Measurements from ENCODE around the gene SLC7A14. TPM values are rescaled to one million over a fixed set of nuclear protein-coding genes. Genes with fewer than 3 reads are reported as not detected.
A peak's percentile ranks its signal among the peaks of the same experiment; 100 is the strongest.

Gene SLC7A14
- polyA plus RNA-seq, 4 donors: 1.8 to 2.6 (median 2.4) TPM

DNA sequence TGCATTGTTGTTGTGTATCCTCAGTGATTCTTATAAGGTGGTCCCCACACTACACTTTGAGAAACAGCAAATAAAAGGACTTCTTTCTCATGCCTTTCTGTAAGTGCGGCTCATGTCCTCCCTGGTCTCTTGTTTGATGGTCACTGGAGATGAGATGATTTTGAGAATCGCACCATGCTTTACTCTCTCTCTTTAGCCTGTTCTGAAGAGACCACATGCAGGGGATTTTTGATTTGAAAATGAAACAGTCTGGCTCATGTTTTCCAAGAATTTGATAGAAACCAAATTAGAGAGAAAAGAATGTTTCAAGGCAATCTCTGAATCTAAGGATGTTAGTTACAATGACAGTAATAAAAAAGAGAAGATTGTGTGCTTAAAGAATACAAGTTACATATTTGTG, 149.2 kb downstream of the SLC7A14 start:
- DNase-seq (ENCODE audit: low read depth in 4 of 4, low spot score in 3 of 4): no peak

DNA sequence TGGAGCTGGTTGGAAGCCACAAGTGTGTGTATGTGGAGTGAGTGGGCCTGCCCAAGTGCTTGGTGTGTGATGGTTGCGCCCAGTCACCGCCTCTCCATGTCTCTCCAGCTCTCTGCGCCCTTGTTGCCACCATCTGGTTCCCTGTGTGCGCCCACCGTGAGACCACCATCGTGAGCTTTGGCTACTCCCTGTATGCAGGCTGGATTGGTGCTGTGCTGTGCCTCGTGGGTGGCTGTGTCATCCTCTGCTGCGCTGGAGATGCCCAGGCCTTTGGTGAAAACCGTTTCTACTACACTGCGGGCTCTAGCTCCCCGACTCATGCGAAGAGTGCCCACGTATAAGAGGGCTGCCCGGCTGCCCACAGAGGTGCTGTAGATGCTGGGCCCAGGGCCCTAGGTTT, 153.5 kb downstream of the SLC7A14 start:
- no peak for DNase-seq (ENCODE audit: low read depth in 4 of 4, low spot score in 3 of 4)

DNA sequence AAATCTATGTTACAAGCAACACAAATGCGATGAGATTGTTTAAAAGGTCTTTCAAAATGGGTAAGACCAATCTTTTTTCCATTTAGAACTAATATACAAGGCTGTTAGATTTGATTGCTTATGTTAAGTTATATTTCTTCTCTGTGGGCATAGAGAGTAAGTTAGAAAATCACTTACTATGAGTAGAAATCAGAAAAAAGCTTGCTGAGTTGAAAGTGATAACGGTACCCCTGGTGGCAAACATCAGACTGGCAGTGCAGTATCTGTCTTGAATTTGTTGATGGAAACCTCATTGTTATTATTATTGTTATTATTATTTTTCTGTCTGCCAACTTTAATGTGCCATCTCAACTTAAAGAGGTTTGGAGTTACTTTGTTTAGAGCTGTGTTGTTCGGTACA, 154.8 kb downstream of the SLC7A14 start:
- no peak for DNase-seq (ENCODE audit: low read depth in 4 of 4, low spot score in 3 of 4)

DNA sequence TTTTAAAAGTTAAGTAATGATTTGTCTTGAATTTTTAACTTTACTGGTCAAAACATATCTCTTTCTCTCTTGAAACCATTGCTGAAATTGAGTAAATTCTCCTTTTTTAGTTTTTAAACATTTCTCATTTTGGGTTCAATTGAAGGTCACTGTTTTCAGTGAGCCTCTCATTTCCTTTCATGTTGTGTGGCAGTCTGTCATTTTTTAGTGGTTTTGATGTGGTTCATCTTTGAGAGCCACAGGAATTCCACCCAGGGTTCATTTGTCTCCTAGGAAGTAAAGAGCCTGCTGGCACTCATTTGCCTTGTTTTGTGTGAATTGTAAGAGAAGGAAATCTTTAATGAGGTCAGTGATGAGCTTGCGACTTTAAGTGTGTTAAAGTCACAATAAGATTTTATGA, 156.8 kb downstream of the SLC7A14 start:
- DNase-seq (ENCODE audit: low read depth in 4 of 4, low spot score in 3 of 4): no peak

DNA sequence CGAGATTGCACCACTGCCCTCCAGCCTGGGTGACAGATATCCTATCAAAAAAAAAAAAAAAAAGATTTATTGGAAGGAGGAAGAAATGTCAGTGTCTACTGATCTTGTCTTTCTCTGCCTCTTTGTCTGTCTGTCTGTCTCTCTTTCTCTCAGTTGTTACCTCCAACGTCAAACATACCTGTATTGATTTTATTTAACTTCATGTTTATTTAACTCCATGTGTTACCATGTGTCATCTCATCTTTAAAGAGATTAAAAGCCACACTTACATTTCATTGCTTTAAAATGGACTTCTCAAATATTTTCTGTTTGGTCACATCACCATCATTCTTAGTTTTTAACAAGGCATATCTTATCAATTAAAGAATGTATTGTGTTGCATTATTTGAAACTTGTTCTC, 157.8 kb downstream of the SLC7A14 start:
- DNase-seq (ENCODE audit: low read depth in 4 of 4, low spot score in 3 of 4): no peak

DNA sequence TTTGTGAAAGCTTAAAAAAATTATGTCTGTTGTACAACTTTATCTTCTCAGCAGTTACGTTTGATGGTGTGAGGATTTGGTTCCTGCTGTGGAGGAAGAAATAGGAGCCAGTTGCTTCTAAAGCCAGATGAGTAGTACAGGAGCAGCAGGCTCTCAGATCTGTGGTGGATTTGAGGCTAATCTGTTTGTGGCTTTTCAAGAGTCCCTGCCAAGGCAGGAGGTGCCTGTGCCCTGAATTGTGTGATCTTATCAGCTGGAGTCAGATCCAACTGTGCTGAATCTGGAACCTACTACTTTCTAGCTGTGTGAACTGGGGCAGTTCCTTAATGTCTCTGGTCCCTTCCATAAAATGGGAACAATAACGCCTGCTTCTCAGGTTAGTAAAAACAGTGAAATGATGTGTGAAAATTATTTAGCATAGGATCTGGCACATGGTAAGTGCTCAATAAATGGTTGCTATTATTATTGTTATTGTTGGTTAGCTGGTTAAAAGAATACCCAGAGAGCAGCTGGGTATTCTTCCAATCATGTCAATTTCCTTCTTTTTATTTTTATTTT, 159.6 kb downstream of the SLC7A14 start:
- DNase-seq (ENCODE audit: low read depth in 4 of 4, low spot score in 3 of 4): no peak

DNA sequence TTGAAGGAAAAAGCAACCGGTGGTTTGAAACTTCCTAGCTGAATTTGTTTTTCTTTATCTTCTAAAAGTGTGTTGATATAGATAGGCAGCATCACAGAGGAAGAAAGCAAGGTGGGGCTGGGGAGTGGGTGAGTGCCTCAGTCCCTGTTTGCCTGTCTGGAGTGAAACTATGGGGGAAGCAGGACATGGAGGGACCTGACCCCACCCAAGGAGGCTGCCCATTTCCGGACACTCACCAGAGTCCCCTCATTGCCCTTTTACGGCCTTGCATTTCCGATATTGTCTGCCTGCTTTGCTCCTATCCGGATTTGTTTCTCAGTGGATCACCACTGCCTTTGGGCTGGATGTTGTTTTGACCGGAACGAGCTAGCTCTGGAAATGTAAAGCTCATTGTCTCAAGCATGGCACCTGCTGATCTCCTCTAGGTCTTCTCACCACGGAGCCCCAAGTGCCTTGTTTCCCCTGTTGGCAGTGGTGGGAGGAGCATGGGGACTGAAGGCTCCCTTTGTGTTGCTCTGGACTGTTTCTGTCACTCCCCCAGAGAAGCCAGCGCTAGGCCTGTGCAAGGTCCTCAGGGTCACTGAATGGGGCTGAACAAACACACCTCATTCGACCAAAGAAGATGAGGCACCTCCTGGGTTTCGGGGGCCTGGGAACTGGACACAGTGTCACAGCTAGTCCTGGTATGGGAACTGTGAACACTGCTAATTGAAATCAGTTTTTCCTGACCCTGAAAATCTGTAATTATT, 160.2 kb downstream of the SLC7A14 start:
- no peak for DNase-seq (ENCODE audit: low read depth in 4 of 4, low spot score in 3 of 4)

DNA sequence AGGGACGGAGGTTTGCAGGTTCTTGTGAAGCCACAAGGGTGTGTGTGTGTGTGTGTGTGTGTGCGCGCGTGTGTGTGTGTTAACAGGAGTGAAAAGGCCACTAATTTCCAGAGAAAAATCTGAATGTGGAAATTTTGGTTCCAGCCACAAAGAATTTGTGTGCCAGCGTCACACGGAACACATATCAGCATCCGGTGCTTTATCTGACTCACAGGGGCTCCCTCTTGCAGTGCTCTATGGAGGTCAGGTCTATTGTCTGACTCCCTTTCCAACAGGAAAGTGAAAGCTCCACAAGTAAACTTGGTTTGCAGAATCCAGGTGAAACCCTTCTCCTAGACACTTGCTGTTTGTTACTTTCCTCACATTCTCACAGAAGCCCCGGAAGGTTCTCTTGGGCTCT, 161.0 kb downstream of the SLC7A14 start:
- no peak for DNase-seq (ENCODE audit: low read depth in 4 of 4, low spot score in 3 of 4)

DNA sequence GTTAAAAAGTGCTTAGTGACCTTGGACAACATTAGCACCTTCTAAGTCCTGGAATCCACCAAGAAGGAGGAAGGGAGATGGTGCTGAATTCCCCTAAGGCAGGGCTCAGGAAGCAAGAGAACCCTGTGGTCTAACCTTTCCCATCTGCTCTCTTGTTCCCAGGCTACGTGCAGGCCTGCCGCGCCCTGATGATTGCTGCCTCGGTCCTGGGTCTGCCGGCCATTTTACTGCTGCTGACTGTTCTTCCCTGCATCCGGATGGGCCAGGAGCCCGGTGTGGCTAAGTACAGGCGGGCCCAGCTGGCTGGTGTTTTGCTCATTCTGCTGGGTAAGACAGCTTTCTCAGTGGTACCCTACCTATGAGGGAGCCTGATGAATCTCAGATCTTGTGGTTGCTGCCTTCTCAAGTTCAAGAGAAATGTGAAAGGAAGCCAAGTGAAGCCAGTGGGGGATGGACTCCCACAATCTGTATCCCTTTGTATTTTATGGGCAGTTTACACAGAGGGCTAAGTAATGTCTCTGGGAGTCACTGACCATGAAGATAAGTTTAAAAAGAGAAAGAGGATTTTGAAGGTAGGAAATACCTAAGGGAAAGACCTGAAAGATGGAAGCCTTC, 162.8 kb downstream of the SLC7A14 start:
- no peak for DNase-seq (ENCODE audit: low read depth in 4 of 4, low spot score in 3 of 4)

DNA sequence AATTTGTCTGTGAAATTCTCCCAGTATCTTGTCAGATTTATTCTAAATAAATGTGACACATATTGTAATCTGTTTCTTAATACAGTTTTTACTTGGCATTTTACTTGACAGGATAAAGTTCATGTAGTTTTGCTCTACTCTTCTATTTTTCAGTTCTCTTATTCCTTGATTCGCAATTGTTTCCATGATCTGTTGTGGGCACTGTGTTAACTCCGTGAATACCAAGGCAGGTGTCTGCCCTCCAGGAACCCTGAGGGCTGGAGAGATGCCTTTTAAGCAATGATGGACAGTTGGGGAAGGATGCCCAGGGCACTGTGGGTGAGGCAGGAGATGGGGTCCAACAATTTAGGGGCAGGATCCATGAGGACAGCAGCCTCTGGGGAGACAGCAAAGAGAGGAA, 164.1 kb downstream of the SLC7A14 start:
- DNase-seq (ENCODE audit: low read depth in 4 of 4, low spot score in 3 of 4): no peak

DNA sequence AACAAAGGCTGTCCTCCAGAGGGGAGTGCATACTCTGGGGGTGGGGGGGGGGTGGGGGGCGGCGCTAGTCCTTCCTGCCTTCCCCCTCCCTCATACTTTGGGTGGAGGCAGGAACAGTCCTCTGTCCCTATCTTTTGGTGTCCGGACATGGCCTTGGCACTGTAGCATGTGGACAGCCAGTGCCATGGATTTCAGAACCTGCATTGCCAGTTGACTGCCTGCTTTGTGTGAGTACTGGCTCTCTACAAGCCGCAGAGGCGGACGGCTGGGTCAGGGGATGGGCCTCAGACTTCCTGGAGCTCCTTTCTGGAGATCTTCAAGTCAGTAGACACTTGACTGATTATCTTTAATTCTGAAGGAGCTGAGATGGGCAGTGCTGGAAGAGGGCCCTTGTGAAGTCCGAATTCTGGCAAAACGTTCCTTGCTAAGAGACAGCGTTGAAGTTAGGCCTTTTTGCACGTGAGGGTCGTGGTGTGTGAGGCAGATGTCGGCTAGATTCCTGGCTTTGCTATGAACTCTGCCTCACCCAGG, 164.7 kb downstream of the SLC7A14 start:
- no peak for DNase-seq (ENCODE audit: low read depth in 4 of 4, low spot score in 3 of 4)

DNA sequence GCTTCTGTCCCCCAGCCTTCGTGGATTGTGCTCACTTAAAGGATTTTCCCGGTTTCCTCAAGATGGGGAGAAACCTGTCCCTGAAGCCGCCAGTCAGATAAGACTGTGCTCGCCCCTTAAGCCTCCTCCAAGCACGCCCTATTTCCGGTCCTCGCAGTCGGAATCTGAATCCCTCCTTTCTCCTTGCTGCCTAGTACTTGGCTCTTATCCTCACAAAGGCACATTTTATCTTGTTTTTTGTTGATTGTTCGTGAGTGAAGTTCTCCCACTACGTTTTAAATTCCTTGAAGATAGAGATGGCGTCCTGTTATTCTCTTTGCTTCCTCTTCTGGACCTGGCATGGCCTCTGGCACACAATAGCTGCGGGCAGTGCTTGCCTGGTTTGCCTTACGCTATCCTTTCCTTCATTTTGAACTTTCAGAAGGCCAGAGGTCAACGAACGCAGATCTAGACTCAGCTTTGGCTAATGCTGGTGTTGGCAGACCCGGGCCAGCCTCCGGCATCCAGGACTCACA, 165.5 kb downstream of the SLC7A14 start:
- DNase-seq (ENCODE audit: low read depth in 4 of 4, low spot score in 3 of 4): no peak

DNA sequence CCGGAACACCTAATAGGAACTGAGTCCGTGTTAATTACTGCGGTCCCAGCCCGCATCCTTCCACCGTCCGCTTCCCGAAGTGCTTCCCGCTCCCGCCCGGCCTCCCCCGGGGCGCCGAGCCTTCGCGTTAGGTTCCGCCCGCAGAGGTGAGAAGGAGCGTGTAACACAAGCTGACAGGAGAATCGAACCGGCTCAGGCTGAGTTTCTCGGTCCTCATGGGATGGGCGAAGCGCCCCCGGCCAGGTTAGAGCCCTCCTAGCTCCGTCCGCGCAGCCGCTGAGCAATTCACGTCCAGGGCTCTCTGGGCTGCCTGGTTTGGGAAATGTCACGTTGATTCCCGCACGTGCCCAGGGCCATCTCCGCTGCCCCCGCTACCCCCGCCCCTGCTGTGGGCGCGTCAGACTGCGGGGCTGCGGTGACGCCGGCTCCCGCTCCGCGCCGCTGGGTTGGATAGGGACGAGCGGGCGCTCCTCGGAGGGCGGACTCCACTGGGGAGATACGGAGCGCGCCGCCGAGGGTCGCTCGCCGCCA, 166.3 kb downstream of the SLC7A14 start:
- no peak for DNase-seq (ENCODE audit: low read depth in 4 of 4, low spot score in 3 of 4)

DNA sequence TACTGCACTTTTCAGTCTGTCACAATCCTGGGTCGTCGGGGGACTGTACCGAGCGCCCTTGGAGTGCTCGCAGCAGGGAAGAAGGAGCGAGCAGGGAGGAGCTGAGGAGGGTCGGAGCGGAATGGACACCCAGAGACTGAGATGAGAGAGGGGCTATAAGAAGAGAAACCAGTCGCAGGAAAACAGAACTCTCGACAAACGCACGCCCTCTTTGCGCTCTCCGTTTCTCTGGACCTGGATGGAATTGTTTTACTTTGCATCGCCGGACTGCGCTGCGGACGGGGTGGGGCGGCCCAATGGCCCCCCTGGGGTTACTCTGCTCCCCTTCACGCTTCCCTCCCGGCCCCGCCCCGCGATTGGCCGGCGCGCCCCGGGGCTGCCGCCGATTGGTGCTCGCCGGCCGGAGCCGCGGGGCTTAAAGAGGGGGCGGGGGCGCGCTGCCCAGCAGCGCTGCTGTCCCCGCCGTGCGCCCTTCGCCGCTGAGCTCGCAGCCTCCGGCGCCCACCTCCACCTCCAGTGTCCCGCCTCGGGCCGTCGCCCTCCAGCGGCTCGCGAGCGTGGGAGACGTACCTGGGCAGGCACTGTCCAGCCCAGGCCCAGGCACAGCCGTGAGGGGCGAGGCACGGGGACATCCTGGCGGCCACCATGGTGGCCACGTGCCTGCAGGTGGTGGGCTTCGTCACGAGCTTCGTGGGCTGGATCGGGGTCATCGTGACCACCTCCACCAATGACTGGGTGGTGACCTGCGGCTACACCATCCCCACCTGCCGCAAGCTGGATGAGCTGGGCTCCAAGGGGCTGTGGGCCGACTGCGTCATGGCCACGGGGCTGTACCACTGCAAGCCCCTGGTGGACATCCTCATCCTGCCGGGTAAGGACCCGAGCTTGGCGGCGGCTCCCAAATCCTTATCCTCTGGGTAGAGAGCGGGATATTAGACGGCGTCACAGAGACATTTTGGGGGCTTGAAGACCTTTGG, 167.2 kb downstream of the SLC7A14 start, which contains the start of gene CLDN11:
CLDN11 (plus strand) TSS at position 447 of the 977 bp plus-strand sequence; CDS start at position 646, 199 bp downstream.
- DNase-seq (ENCODE audit: low read depth in 4 of 4, low spot score in 3 of 4): peak in 1 of 4 donors; percentile 67

DNA sequence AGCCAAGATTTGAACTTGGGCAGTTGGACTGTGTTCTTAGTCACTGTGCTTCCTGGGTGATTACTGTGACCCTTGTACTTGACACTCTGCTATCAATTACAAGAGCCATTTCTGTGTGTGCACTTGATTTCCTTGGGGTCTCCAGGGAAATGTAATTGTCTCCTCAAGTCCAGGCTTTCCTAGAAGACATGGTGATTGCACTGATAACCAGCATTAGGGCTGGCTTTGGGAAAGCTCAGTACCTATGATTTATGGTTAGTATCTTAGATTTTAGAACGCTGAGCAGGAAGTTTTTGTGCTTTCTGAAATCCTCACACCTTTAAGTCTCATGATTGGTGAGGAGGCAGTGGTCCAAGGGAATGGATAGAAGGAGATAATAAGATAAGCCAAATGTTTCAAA, 168.8 kb downstream of the SLC7A14 start:
- DNase-seq (ENCODE audit: low read depth in 4 of 4, low spot score in 3 of 4): no peak

DNA sequence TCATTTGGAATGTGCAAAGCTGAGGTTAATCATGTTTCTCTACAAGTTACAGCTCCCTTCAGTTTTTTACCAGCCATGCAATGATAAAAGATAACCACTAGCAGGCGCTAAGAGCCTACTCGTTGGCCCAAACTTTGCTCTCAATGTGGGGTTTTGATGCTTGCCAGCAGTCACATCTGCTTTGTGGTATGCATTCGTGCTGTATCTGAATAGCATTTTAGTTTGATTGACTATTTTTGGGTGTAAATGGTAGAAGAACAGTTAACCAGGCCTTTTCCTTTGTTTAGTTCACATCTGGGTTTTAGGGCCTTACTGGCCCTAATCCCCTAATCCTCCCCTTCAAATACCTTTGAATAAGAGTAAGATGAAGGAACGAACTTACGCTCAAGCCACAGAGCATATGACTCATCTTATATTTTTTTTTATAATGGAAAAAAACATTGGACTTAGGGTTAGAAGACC, 171.6 kb downstream of the SLC7A14 start:
- peak in 1 of 4 donors; percentile 65 for DNase-seq (ENCODE audit: low read depth in 4 of 4, low spot score in 3 of 4)

DNA sequence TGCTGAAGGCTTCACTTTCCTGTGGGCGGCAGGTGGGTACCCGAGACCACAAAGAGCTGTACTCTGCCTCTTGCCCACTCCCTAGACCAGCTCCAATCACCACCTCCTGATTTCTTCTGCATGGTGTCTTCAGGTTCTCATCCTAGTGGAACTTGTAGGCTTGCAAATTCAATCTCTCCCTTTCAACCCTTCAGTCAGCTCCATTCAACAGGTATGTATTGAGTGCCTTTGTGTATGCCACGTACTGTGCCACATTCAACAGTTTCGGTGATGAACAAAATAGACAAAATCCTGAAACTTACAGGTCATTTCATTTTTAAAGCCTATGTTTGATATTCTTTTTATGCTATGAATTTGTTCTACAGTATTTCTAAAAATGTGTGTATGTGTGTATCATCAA, 172.6 kb downstream of the SLC7A14 start:
- no peak for DNase-seq (ENCODE audit: low read depth in 4 of 4, low spot score in 3 of 4)

DNA sequence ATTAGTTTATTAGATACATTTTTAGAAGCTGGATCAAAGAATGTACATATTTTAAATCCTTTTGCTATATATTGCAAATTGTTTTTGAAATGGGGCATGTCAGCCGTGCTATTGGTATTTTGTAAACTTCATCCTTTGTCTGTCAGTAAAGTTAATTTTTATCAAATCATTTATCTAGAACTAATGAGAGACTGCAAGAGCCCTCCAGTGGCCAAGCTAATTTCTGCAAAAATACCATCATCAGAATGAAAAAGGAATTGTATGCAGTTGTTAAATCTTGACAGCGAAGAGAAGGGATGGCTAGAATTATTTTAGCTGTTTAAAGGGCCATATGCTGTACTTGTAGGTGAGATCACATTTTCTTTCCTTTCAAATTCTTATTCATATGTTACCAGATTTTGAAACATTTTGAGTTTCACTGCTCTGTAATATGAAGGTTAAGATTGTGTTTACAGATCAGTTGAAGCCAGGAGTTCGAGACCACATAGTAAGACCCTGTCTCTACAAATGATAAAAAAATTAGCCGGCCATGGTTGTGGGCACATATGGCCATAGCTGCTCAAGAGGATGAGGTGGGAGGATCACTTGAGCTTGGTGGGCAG, 175.3 kb downstream of the SLC7A14 start:
- no peak for DNase-seq (ENCODE audit: low read depth in 4 of 4, low spot score in 3 of 4)

All from right renal pelvis (tissue), 4 donors.